Measurements from ENCODE around the gene SPATA7. TPM values are rescaled to one million over a fixed set of nuclear protein-coding genes. Genes with fewer than 3 reads are reported as not detected.

The SPATA7 gene
- total RNA-seq, 3 donors from 2014 or later, result 6.7 to 15.9 (median 7.1) TPM

- Histone ChIP-seq H3K36me3 (ENCODE audit: low read depth) (no peaks in the 10 kb centered on the region), H3K4me3 (no peak overlapping the region), H3K4me1 (ENCODE audit: low read depth) (peaks cover 4% of the 10 kb centered on the region), H3K9me3 (no peaks in the 10 kb centered on the region)
- ATAC-seq, result no peak
- intact Hi-C loops (cut with DNase I, micrococcal nuclease), result no loop called here
- TF ChIP-seq, protein P1, sequence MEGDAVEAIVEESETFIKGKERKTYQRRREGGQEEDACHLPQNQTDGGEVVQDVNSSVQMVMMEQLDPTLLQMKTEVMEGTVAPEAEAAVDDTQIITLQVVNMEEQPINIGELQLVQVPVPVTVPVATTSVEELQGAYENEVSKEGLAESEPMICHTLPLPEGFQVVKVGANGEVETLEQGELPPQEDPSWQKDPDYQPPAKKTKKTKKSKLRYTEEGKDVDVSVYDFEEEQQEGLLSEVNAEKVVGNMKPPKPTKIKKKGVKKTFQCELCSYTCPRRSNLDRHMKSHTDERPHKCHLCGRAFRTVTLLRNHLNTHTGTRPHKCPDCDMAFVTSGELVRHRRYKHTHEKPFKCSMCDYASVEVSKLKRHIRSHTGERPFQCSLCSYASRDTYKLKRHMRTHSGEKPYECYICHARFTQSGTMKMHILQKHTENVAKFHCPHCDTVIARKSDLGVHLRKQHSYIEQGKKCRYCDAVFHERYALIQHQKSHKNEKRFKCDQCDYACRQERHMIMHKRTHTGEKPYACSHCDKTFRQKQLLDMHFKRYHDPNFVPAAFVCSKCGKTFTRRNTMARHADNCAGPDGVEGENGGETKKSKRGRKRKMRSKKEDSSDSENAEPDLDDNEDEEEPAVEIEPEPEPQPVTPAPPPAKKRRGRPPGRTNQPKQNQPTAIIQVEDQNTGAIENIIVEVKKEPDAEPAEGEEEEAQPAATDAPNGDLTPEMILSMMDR (IDR thresholded peaks at IDR 0.05), result no peak
- DNase-seq, result no peak
Observed at GRCh38 chr14:88477513-88478250, 92.2 kb downstream of the SPATA7 start.

DNA sequence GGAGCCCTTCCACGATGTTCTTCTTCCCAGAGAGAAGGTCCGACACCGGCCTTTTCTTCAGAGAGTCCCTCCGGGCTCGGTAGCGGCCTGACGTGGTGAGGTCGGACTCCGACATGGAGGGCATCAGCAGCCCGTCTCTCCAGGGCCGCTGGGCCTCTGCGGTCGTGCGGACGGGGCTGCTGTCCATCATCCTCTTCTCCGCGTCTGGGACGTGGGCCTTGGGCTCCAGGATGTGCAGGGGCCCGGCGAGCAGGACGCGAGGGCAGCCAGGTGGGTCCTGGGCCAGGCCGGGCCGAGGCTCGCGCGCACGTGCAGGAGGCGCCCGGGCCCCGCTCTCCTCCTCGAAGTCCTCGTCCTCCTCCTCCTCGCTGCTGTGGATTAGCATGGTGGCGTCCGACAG, 93.5 kb downstream of the SPATA7 start:
- TF ChIP-seq, protein P1 (IDR thresholded peaks at IDR 0.05), result no peak
- Histone ChIP-seq H3K4me1 (ENCODE audit: low read depth) (peaks cover 4% of the 10 kb centered on the region), H3K36me3 (ENCODE audit: low read depth) (no peaks in the 10 kb centered on the region), H3K4me3 (no peak overlapping the region), H3K9me3 (no peaks in the 10 kb centered on the region)
- DNase-seq (no peak), ATAC-seq (no peak)
- intact Hi-C loops (cut with DNase I, micrococcal nuclease), result no loop called here

DNA sequence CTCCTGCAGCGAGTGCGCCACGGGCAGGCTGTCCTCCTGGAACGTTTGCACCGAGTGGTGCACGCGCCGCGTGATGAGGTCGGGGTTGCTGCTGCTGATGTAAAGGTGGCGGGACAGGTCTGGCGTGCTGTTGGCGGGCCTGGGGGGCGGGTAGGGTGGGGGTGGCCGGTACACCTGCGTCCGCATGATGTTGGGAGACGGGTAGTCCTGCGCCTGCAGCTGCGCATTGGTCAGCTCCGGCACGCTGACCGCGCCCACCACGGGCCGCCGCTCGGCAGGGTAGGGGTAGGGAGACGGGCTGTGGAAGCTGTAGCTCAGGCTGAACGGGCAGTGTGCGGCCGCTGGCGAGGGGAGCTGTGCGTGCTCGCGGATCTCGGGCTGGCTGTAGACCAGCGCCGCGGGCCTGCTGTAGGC, 94.1 kb downstream of the SPATA7 start:
- TF ChIP-seq, protein P1 (IDR thresholded peaks at IDR 0.05), result no peak
- H3K36me3 ChIP-seq (ENCODE audit: low read depth), result no peaks in the 10 kb centered on the region
- no peak for DNase-seq
- intact Hi-C loops (cut with DNase I, micrococcal nuclease), result no loop called here
- no peaks in the 10 kb centered on the region for H3K4me1 ChIP-seq (ENCODE audit: low read depth)
- H3K4me3 ChIP-seq, result no peak overlapping the region
- H3K9me3 ChIP-seq, result no peaks in the 10 kb centered on the region
- ATAC-seq, result no peak

GRCh38 chr14:88481059-88481458, 95.6 kb downstream of the SPATA7 start:
- Histone ChIP-seq H3K36me3 (ENCODE audit: low read depth) (no peaks in the 10 kb centered on the region), H3K9me3 (no peaks in the 10 kb centered on the region), H3K4me3 (no peak overlapping the region), H3K4me1 (ENCODE audit: low read depth) (no peaks in the 10 kb centered on the region)
- TF ChIP-seq, protein P1 (IDR thresholded peaks at IDR 0.05), result no peak
- DNase-seq (no peak), ATAC-seq (no peak)
- intact Hi-C loops (cut with DNase I, micrococcal nuclease), result no loop called here

DNA sequence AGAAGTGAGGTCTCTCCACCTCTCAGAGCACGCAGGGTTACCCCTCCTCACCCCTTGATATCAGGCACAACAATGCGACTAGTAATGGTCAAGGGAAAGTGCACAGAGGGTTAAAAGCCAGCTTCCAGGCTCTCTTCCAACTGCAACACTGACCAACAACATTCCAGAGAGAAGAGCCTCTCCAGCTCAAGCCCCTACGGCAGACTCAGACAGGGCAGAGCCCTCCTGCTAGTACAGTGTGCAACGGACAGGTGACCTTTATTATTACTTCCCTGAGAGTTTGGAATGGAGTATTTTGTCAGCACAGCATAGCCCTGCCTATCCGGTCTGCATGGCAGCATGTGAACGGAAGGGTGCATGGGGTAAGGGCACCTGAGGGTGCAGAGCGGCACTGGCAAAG, 96.3 kb downstream of the SPATA7 start:
- TF ChIP-seq, protein P1 (IDR thresholded peaks at IDR 0.05), result no peak
- no peak for DNase-seq
- H3K36me3 ChIP-seq (ENCODE audit: low read depth), result no peaks in the 10 kb centered on the region
- no peaks in the 10 kb centered on the region for H3K9me3 ChIP-seq
- ATAC-seq, result no peak
- H3K4me3 ChIP-seq, result no peak overlapping the region
- no peaks in the 10 kb centered on the region for H3K4me1 ChIP-seq (ENCODE audit: low read depth)
- intact Hi-C loops (cut with DNase I, micrococcal nuclease), result no loop called here
